Right lobe of liver (tissue), 6 donors: ENCODE results near the gene CDK14. TPM values are rescaled to one million over a fixed set of nuclear protein-coding genes. Genes with fewer than 3 reads are reported as not detected.
"Not testable (repeated sequence)": the region's sequence is repeated elsewhere in the genome, so short reads cannot be mapped to it uniquely, and the experiment has no call there.

Source experiments
- ATAC-seq, 4 donors: fragments of 200-7000 bp; cut with Tn5 transposase; one replicate each; pipeline ENCODE4 v1.9.1; 2020; ENCODE audit warnings: mild to moderate bottlenecking in 4 of 4, moderate library complexity in 4 of 4
- DNase-seq, 3 donors: peaks; one replicate each; pipeline ENCODE4 v3.0.0-alpha.2; 2020
- H3K27ac ChIP-seq, 3 donors: fragments of 200-600 bp; one replicate each; pipeline ENCODE4 v1.8.0; 2022
- H3K27me3 ChIP-seq, 2 donors: fragments of 200-600 bp; one replicate each; pipeline ENCODE4 v1.8.0; 2022
- H3K36me3 ChIP-seq, 4 donors: fragments of 200-600 bp; sonication (generic) in 1 of 4; one replicate each; pipeline versions ENCODE4 v1.5.1 to v1.8.0; 2017 to 2022; ENCODE audit warnings: control low read depth in 1 of 4
- H3K4me1 ChIP-seq, 4 donors: fragments of 200-600 bp; sonication (generic) in 1 of 4; one replicate each; pipeline versions ENCODE4 v1.5.1 to v1.8.0; 2017 to 2022; ENCODE audit warnings: control low read depth in 1 of 4
- H3K4me3 ChIP-seq, 3 donors: fragments of 200-600 bp; one replicate each; pipeline ENCODE4 v1.8.0; 2022
- H3K9me3 ChIP-seq, 4 donors: fragments of 200-600 bp; sonication (generic) in 1 of 4; one replicate each; pipeline versions ENCODE4 v1.5.1 to v1.8.0; 2017 to 2022; ENCODE audit warnings: control low read depth in 1 of 4
- CTCF ChIP-seq, 4 donors: fragments of 200-600 bp in 3 of 4; fragments of 450-650 bp in 1 of 4; IDR thresholded peaks; one replicate each; pipeline versions ENCODE4 v1.5.1 to v1.8.0; 2016 to 2022; ENCODE audit warnings: antibody characterized with exemption in 4 of 4, mild to moderate bottlenecking in 2 of 4
- POLR2A ChIP-seq: fragments of 450-650 bp; IDR thresholded peaks from one replicate; pipeline ENCODE4 v1.6.1; 2017; ENCODE audit warnings: antibody characterized with exemption, mild to moderate bottlenecking
- WGBS: methylation state at CpG from one replicate; pipeline ENCODE4 v1.1.6; 2018; ENCODE audit warnings: low coverage, low lambda C conversion rate; ENCODE audit not compliant: insufficient coverage; ENCODE audit errors: missing lambda C conversion rate; 5-methylcytosine and 5-hydroxymethylcytosine counted together
- intact Hi-C, 2 donors: fragments of 100-400 bp; cut with DNase I; formaldehyde crosslinking; loops; one replicate each; pipeline versions ENCODE4 v1.11.2 to v1.14.1; 2022
- total RNA-seq, 6 experiments: library from RNA; depleted of rRNA in 2 of 6; stranded (reverse); fragments of >200 nt in 2 of 6; fragmentation: NEBNext Ultra II Directional in 3 of 6; extraction: Animal tissue kit (Norgen Biotek cat#: 25700) in 3 of 6; gene quantifications; one replicate each; pipeline versions ENCODE4 v1.1.0 to v1.2.4, GENCODE V29; 2016 to 2023
- donor health status: DM: no; HTN: yes; CAD: no.
- donor health status: DM: no; HTN: no; CAD: no.
- donor health status: DM: no; HTN: no; CAD: no.
- donor health status: DM: no; HTN: yes; CAD: no.
- donor health status: DM: no; HTN: yes; CAD: no.

Gene CDK14
- total RNA-seq, 6 experiments from 2014 or later = 12.6 to 28.7 (median 17.9) TPM

- Histone ChIP-seq H3K27ac (no peak overlapping the region), H3K4me3 (no peak overlapping the region), H3K9me3 (no peaks in the 10 kb centered on the region), H3K4me1 (no peaks in the 10 kb centered on the region), H3K36me3 (no peaks in the 10 kb centered on the region), H3K27me3 (no peaks in the 10 kb centered on the region)
- intact Hi-C loops = no loop called here
- 92% methylated on average over 3 of the region's 3 CpGs for WGBS
- TF ChIP-seq POLR2A (no peak), CTCF (IDR thresholded peaks at IDR 0.05) (no peak)
- DNase-seq (no peak), ATAC-seq (no peak)
These were observed 35.4 kb downstream of the CDK14 start for GRCh38 chr7:90631502-90631901.

- H3K4me1 ChIP-seq, ATAC-seq, H3K9me3 ChIP-seq, H3K4me3 ChIP-seq, H3K27ac ChIP-seq, intact Hi-C loops, H3K27me3 ChIP-seq, DNase-seq, H3K36me3 ChIP-seq: not testable (repeated sequence)
- no CpG with 5 or more reads among the region's 17 CpGs for WGBS
These were observed 43.6 kb downstream of the CDK14 start for GRCh38 chr7:90639683-90640082.

GRCh38 chr7:90642978-90643377 is 46.9 kb downstream of the CDK14 start:
- 80% methylated on average over 3 of the region's 4 CpGs for WGBS
- Histone ChIP-seq H3K36me3 (no peaks in the 10 kb centered on the region), H3K4me1 (no peaks in the 10 kb centered on the region), H3K9me3 (no peaks in the 10 kb centered on the region), H3K4me3 (no peak overlapping the region), H3K27ac (no peak overlapping the region), H3K27me3 (no peaks in the 10 kb centered on the region)
- TF ChIP-seq POLR2A (no peak), CTCF (IDR thresholded peaks at IDR 0.05) (no peak)
- intact Hi-C loops = no loop called here
- DNase-seq (no peak), ATAC-seq (no peak)

- no peak overlapping the region for H3K4me3 ChIP-seq
- WGBS = 50% methylated on average over 1 of the region's 1 CpG
- H3K9me3 ChIP-seq = no peaks in the 10 kb centered on the region
- intact Hi-C loops = no loop called here
- no peak for DNase-seq
- H3K4me1 ChIP-seq = no peaks in the 10 kb centered on the region
- no peaks in the 10 kb centered on the region for H3K27me3 ChIP-seq
- no peak for ATAC-seq
- H3K36me3 ChIP-seq = no peaks in the 10 kb centered on the region
- TF ChIP-seq CTCF (IDR thresholded peaks at IDR 0.05) = no peak
- TF ChIP-seq POLR2A = no peak
- no peak overlapping the region for H3K27ac ChIP-seq
These were observed 49.7 kb downstream of the CDK14 start for GRCh38 chr7:90645784-90646183.

GRCh38 chr7:90648107-90648506 is 52.0 kb downstream of the CDK14 start:
- no peak for TF ChIP-seq CTCF (IDR thresholded peaks at IDR 0.05)
- no peak for TF ChIP-seq POLR2A
- ATAC-seq = no peak
- no peaks in the 10 kb centered on the region for H3K27me3 ChIP-seq
- no peak overlapping the region for H3K27ac ChIP-seq
- no peak for DNase-seq
- no peaks in the 10 kb centered on the region for H3K36me3 ChIP-seq
- no peaks in the 10 kb centered on the region for H3K4me1 ChIP-seq
- H3K9me3 ChIP-seq = no peaks in the 10 kb centered on the region
- WGBS = no CpG with 5 or more reads among the region's 2 CpGs
- intact Hi-C loops = no loop called here
- no peak overlapping the region for H3K4me3 ChIP-seq
